GM19463 (cell line): ENCODE results near the gene PRSS12.
"Not testable (repeated sequence)": the region's sequence is repeated elsewhere in the genome, so short reads cannot be mapped to it uniquely, and the experiment has no call there.

Experiments used
- ATAC-seq: cut with Tn5 transposase; IDR thresholded peaks from one replicate; pipeline ENCODE4 v1.9.1; 2021; ENCODE audit warnings: mild to moderate bottlenecking, moderate library complexity; ENCODE audit not compliant: unreplicated experiment

Gene PRSS12

GRCh38 chr4:118279328-118279727 is 73.5 kb downstream of the PRSS12 start:
- no peak for ATAC-seq

GRCh38 chr4:118278473-118279274 is 74.1 kb downstream of the PRSS12 start:
- peak; percentile 81 for ATAC-seq

- no peak for ATAC-seq
Measured at GRCh38 chr4:118277243-118277642, 75.6 kb downstream of the PRSS12 start.

GRCh38 chr4:118276580-118276979 is 76.2 kb downstream of the PRSS12 start:
- ATAC-seq: no peak

- ATAC-seq: no peak
Measured at GRCh38 chr4:118273642-118274041, 79.2 kb downstream of the PRSS12 start.

GRCh38 chr4:118271788-118272187 is 81.0 kb downstream of the PRSS12 start:
- ATAC-seq: no peak

GRCh38 chr4:118270492-118270891 is 82.3 kb downstream of the PRSS12 start:
- ATAC-seq: peak; percentile 59

GRCh38 chr4:118268780-118269179 is 84.0 kb downstream of the PRSS12 start:
- no peak for ATAC-seq

GRCh38 chr4:118266145-118266496 is 86.7 kb downstream of the PRSS12 start:
- ATAC-seq: not testable (repeated sequence)

- no peak for ATAC-seq
Measured at GRCh38 chr4:118265312-118266144, 87.3 kb downstream of the PRSS12 start.

GRCh38 chr4:118264096-118264495 is 88.7 kb downstream of the PRSS12 start:
- no peak for ATAC-seq

- no peak for ATAC-seq
Measured at GRCh38 chr4:118260309-118260708, 92.5 kb downstream of the PRSS12 start.

- no peak for ATAC-seq
Measured at GRCh38 chr4:118259111-118259510, 93.7 kb downstream of the PRSS12 start.

- ATAC-seq: no peak
Measured at GRCh38 chr4:118254368-118254767, 98.4 kb downstream of the PRSS12 start.

GRCh38 chr4:118249890-118250289 is 102.9 kb downstream of the PRSS12 start:
- ATAC-seq: no peak

GRCh38 chr4:118237531-118237930 is 115.3 kb downstream of the PRSS12 start:
- no peak for ATAC-seq

GRCh38 chr4:118235566-118236120 is 117.2 kb downstream of the PRSS12 start:
- no peak for ATAC-seq
